Ascending aorta (tissue), 2 donors: ENCODE data around the gene PLSCR4. TPM values are rescaled to one million over a fixed set of nuclear protein-coding genes. Genes with fewer than 3 reads are reported as not detected.

Experiments
- DNase-seq, 2 donors: peaks; one replicate each; pipeline ENCODE4 v3.0.0-alpha.2; 2019; ENCODE audit warnings: low spot score in 2 of 2
- H3K27ac ChIP-seq, 2 donors: fragments of 200-600 bp; sonication (generic); one replicate each; pipeline ENCODE4 v1.5.1; 2016 to 2017; ENCODE audit warnings: mild to moderate bottlenecking in 1 of 2
- H3K27me3 ChIP-seq: fragments of 200-600 bp; sonication (generic); one replicate; pipeline ENCODE4 v1.5.1; 2017
- H3K36me3 ChIP-seq, 2 donors: fragments of 200-600 bp; sonication (generic); one replicate each; pipeline ENCODE4 v1.5.1; 2016
- H3K4me1 ChIP-seq, 2 donors: fragments of 200-600 bp; sonication (generic); one replicate each; pipeline ENCODE4 v1.5.1; 2016 to 2017; ENCODE audit warnings: mild to moderate bottlenecking in 1 of 2
- H3K4me3 ChIP-seq, 2 donors: fragments of 200-600 bp; sonication (generic); one replicate each; pipeline ENCODE4 v1.5.1; 2016 to 2017; ENCODE audit warnings: mild to moderate bottlenecking in 1 of 2
- H3K9me3 ChIP-seq, 2 donors: fragments of 200-600 bp; sonication (generic); one replicate each; pipeline ENCODE4 v1.5.1; 2016
- CTCF ChIP-seq, 3 experiments: fragments of 200-600 bp in 2 of 3; fragments of 450-650 bp in 1 of 3; sonication (generic) in 2 of 3; IDR thresholded peaks; one replicate each; pipeline ENCODE4 v1.5.1; 2016 to 2019; ENCODE audit warnings: antibody characterized with exemption in 3 of 3, mild to moderate bottlenecking in 1 of 3, moderate library complexity in 1 of 3
- intact Hi-C: fragments of 100-400 bp; cut with DNase I; formaldehyde crosslinking; loops from one replicate; pipeline ENCODE4 v1.15.1; 2023
- total RNA-seq: library from RNA; depleted of rRNA; stranded (reverse); fragments of >200 nt; gene quantifications from one replicate; pipeline ENCODE4 v1.1.0, GENCODE V29; 2016

The PLSCR4 gene
- total RNA-seq, 1 donor from 2014 or later = 87.2 TPM

GRCh38 chr3:146164506-146164905 lies 86.4 kb downstream of the PLSCR4 start:
- Histone ChIP-seq H3K27me3 (no peaks in the 10 kb centered on the region), H3K36me3 (no peaks in the 10 kb centered on the region), H3K4me3 (no peak overlapping the region), H3K4me1 (peaks cover 0 to 39% of the 10 kb centered on the region in 2 donors), H3K27ac (peak overlapping the region; percentile 98 to 99), H3K9me3 (no peaks in the 10 kb centered on the region)
- no peak for DNase-seq
- TF ChIP-seq CTCF (IDR thresholded peaks at IDR 0.05) = no peak
- intact Hi-C loops = loop anchor here (5.0 kb wide), 2 partner anchors 88 to 378 kb away; partner anchors contain the start of genes PLSCR1 and PLSCR4

GRCh38 chr3:146164071-146164470 lies 86.8 kb downstream of the PLSCR4 start:
- intact Hi-C loops = loop anchor here (5.0 kb wide), 2 partner anchors 88 to 378 kb away; partner anchors contain the start of genes PLSCR1 and PLSCR4
- H3K4me1 ChIP-seq = peaks cover 0 to 39% of the 10 kb centered on the region in 2 donors

GRCh38 chr3:146163584-146163983 lies 87.3 kb downstream of the PLSCR4 start:
- DNase-seq = no peak
- no peaks in the 10 kb centered on the region for H3K9me3 ChIP-seq
- no peaks in the 10 kb centered on the region for H3K36me3 ChIP-seq
- H3K4me3 ChIP-seq = no peak overlapping the region
- peak overlapping the region; percentile 98 to 99 for H3K27ac ChIP-seq
- H3K27me3 ChIP-seq = no peaks in the 10 kb centered on the region
- peak; percentile 32 to 39 (median 38) for TF ChIP-seq CTCF (IDR thresholded peaks at IDR 0.05)
- H3K4me1 ChIP-seq = peaks cover 0 to 39% of the 10 kb centered on the region in 2 donors
- intact Hi-C loops = loop anchor here (5.0 kb wide), 2 partner anchors 89 to 379 kb away; partner anchors contain the start of genes PLSCR1 and PLSCR4

More at GRCh38 chr3:146164071-146164470, 86.8 kb downstream of the PLSCR4 start:
- TF ChIP-seq CTCF (IDR thresholded peaks at IDR 0.05) = no peak
- DNase-seq = no peak
- no peaks in the 10 kb centered on the region for H3K9me3 ChIP-seq
- peak overlapping the region; percentile 98 to 99 for H3K27ac ChIP-seq
- H3K27me3 ChIP-seq = no peaks in the 10 kb centered on the region
- no peaks in the 10 kb centered on the region for H3K36me3 ChIP-seq
- no peak overlapping the region for H3K4me3 ChIP-seq

GRCh38 chr3:146162561-146162960 lies 88.3 kb downstream of the PLSCR4 start:
- Histone ChIP-seq H3K4me3 (peak overlapping the region in 1 of 2 donors; percentile 93), H3K9me3 (no peaks in the 10 kb centered on the region), H3K27me3 (no peaks in the 10 kb centered on the region), H3K36me3 (no peaks in the 10 kb centered on the region), H3K4me1 (peaks cover 0 to 39% of the 10 kb centered on the region in 2 donors), H3K27ac (peak overlapping the region; percentile 98 to 99)
- intact Hi-C loops = loop anchor here (5.0 kb wide), 2 partner anchors 90 to 380 kb away; partner anchors contain the start of genes PLSCR1 and PLSCR4
- no peak for TF ChIP-seq CTCF (IDR thresholded peaks at IDR 0.05)
- DNase-seq = no peak

GRCh38 chr3:146161663-146162002 lies 89.3 kb downstream of the PLSCR4 start:
- DNase-seq = peak in 1 of 2 donors; percentile 76
- H3K4me1 ChIP-seq = peaks cover 0 to 33% of the 10 kb centered on the region in 2 donors
- H3K36me3 ChIP-seq = no peaks in the 10 kb centered on the region
- no peak for TF ChIP-seq CTCF (IDR thresholded peaks at IDR 0.05)
- intact Hi-C loops = loop anchor here (2.0 to 5.0 kb wide), 4 partner anchors 35 to 381 kb away; partner anchors contain the start of genes PLSCR1 and PLSCR4
- H3K9me3 ChIP-seq = no peaks in the 10 kb centered on the region
- no peaks in the 10 kb centered on the region for H3K27me3 ChIP-seq
- H3K27ac ChIP-seq = peak overlapping the region; percentile 98 to 99
- peak overlapping the region; percentile 67 to 93 for H3K4me3 ChIP-seq
